NCI-H2171 treated with DMSO at 0.1 percent for 48 hours (cell line): Measurements from ENCODE around the gene CYP2F1.
"Not testable (repeated sequence)": the region's sequence is repeated elsewhere in the genome, so short reads cannot be mapped to it uniquely, and the experiment has no call there.

ENCODE experiments used
- DNase-seq: peaks from one replicate; lab custom pipeline; 2025; lab: John Stamatoyannopoulos, UW

Gene CYP2F1

DNA sequence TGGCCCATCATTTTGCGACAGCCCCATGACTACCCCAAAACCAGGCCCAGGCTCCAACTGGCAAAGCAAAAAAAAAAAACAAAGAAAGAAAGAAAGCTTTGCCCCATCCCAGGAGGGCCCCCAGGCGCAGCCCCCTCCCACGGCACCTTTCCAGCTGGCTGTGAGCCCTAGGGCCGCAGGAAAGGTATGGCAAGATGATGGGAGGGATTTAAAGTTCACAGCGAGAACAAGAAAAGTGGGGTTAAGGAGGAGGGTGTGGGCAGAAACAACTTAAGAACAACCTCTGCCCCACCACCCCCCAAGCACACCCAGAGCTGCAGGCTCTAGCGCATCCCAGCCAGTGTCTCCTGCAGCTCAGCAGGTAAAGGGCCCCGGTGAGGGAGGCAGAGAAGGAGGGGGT, at the start of gene CYP2F1:
Gene CYP2F1 (plus strand): TSS at position 301 of the 400 bp plus-strand sequence. CDS start 1,757 bp downstream, outside the sequence.
- DNase-seq = no peak

DNA sequence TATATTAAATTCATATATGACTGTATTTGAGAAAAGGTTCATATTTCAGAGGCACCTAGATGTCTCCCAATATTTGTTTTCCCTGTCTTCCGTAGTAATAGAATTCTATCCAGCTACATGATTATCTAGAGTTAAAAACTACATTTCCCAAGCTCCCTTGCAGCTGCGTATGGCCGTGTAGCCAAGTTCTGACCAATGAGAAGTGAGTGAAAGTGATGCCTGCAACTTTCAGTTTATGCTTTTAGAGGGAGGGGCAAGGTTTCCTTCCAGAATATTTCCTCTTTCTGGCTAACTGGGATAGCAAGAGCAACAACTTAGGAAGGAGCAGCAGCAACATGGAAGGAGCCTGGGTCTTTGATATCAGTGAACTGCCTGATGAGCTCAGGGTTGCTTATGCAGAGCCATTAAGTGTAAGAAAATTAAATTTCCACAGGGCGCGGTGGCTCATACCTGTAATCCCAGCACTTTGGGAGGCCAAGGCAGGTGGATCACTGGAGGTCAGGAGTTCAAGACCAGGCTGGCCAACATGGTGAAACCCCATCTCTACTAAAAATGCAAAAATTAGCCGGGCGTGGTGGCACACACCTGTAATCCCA, 49.2 kb upstream of the CYP2F1 start:
- no peak for DNase-seq

DNA sequence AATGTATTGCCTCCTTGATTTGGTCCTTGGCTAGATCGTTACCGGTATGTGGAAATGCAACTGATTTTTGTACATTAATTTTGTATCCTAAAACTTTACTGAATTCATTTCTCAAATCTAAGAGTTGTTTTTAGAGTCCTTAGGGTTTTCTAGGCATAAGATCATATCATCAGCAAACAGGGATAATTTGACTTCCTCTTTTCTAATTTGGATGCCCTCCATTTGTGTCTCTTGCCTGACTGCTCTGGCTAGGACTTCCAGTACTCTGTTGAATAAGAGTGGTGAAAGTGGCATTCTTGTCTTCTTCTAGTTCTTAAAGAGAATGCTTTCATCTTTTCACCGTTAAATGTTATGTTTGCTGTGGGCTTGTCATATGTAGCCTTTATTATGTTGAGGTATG, 37.9 kb upstream of the CYP2F1 start:
- DNase-seq = no peak

- no peak for DNase-seq
These were observed 30.7 kb upstream of the CYP2F1 start for GRCh38 chr19:41083516-41083915.

GRCh38 chr19:41085748-41086415, 28.4 kb upstream of the CYP2F1 start:
- DNase-seq = no peak

DNA sequence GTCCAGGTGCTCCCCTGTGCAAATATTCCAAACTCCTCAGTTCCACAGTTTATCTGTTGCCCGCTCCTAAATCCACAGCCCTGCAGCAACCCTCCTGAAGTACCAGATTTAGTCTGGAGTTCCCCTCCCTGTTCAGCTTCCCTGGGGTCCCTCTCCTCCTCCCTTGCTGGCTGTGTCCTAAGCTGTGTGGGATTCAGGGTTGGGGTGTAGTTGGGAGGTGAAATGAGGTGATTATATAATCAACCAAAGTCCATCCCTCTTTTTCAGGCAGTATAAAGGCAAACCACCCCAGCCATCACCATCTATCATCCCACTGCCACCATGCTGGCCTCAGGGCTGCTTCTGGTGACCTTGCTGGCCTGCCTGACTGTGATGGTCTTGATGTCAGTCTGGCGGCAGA, 26.1 kb upstream of the CYP2F1 start, which contains the start of gene CYP2A13:
Gene CYP2A13 (plus strand): TSS at position 301 of the 400 bp plus-strand sequence. CDS start 21 bp downstream, at position 322.
- no peak for DNase-seq

DNA sequence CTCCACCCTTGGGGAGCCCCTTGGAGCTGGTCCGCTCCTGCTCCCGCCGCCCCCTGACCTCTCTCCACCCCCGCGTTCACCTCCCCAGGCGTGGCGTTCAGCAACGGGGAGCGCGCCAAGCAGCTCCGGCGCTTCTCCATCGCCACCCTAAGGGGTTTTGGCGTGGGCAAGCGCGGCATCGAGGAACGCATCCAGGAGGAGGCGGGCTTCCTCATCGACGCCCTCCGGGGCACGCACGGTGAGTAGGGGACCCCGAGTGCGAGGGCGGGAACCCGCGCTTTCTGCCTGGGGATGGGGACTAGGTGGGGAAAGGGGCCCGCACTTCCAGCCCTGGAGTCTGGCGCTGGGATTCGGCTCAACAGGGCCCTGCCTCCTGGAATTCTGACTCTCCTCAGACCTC, 24.3 kb upstream of the CYP2F1 start:
- no peak for DNase-seq

DNA sequence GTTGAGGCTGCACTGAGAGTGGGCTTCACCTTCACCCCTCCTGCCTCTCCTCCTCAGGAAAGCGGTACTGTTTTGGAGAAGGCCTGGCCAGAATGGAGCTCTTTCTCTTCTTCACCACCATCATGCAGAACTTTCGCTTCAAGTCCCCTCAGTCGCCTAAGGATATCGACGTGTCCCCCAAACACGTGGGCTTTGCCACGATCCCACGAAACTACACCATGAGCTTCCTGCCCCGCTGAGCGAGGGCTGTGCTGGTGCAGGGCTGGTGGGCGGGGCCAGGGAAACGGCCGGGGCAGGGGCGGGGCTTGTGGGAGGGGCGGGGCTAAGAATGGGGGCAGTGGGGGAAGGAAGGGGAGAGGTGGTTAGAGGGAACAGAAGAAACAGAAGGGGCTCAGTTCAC, 18.5 kb upstream of the CYP2F1 start:
- DNase-seq = no peak

DNA sequence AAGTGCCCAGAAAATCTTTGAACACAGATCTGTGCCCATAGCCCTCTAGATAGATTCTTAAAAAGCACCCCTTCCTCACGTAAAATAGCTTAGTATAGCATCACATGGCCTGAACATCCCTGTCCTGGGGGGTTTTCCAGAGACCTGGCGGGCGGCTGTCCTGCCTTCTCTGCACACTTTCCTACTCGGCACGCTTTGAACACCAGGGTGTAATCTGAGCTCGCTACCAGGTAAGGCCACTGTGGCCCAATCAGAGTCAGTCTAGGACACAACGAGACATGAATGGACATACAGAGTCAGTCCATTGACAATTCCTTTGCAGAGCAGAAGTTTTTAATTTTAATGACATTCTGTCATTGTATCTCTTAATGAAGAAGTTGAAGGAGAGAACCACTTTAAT, 17.9 kb upstream of the CYP2F1 start:
- no peak for DNase-seq

GRCh38 chr19:41097302-41097701, 16.9 kb upstream of the CYP2F1 start:
- DNase-seq = no peak

DNA sequence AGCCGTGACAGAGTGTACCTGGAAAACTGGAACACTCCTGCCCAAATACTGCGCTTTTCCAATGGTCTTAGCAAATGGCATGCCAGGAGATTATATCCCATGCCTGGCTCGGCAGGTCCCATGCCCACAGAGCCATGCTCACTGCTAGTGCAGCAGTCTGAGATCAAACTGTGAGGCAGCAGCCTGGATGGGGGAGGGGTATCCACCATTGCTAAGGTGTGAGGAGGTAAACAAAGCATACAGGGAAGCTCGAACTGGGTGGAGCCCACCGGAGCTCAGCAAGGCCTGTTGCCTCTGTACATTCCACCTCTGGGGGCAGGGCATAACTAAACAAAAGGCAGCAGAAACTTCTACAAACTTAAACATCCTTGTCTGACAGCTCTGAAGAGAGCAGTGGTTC, 15.5 kb upstream of the CYP2F1 start:
- no peak for DNase-seq

DNA sequence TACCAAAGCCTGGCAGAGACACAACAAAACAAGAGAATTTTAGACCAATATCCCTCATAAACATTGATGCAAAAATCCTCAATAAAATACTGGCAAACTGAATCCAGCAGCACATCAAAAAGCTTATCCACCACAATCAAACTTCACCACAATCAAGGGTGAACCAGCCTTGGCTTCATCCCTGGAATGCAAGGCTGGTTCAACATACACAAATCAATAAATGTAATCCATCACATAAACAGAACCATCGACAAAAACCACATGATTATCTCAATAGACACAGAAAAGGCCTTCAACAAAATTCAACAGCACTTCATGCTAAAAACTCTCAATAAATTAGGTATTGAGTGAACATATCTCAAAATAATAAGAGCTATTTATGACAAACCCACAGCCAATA, 12.0 kb upstream of the CYP2F1 start:
- DNase-seq = not testable (repeated sequence)

DNA sequence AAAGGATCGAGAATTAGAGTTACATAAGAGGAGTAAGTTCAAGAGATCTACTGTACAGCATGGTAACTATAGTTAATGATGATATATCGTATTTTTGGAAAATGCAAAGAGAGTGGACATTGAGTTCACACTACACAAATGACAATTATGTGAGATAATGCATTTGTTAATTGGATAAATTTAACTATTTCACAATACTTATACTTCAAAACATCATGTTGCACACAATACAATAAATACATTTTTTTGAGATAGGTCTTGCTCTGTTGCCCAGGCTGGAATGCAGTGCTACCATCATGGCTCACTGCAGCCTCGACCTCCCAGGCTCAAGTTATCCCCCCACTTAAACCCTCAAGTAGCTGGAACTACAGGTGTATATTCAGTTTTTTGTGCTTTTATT, 8.1 kb upstream of the CYP2F1 start:
- DNase-seq = no peak

DNA sequence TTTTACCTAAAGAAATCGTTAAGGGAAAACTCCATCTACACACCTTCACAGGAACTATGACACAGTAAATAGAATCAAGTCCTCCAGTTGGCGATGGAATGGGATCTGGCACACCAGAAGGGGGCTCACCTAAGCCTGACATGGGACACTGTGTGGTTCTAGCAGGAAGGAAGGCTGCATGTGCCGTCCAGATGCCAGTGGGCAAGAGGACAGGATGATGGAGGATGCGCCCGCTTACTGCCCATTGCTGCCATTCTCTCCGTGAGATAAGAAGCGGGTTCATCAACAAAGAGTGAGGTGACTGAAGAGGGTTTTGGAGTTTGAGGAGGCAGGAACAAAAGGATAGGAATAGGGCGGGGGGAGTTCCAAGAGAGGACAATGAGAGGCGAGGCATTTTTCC, 2.9 kb upstream of the CYP2F1 start:
- DNase-seq = no peak

DNA sequence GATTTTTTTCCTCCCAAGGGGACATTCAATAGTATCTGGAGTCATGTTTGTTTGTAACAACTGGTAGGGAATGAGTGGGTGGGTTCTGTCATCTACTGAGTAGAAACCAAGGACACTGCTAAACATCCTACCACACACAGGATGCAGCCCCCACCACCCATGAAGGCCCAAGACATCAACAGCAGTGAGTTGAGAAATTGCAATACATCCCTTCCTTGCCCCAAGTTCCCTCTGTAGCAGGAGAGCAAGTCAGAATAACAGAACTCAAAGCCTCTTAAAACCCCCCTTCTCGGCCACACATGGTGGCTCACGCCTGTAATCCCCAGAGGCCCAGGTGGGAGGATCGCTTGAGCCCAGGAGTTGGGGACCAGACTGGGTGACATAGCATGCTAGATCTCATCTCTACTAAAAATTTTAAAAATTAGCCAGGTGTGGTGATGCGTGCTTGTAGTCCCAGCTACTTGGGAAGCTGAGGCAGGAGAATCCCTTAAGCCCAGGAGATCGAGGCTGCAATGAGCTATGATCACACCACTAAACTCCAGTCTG, 2.4 kb upstream of the CYP2F1 start:
- DNase-seq = no peak

DNA sequence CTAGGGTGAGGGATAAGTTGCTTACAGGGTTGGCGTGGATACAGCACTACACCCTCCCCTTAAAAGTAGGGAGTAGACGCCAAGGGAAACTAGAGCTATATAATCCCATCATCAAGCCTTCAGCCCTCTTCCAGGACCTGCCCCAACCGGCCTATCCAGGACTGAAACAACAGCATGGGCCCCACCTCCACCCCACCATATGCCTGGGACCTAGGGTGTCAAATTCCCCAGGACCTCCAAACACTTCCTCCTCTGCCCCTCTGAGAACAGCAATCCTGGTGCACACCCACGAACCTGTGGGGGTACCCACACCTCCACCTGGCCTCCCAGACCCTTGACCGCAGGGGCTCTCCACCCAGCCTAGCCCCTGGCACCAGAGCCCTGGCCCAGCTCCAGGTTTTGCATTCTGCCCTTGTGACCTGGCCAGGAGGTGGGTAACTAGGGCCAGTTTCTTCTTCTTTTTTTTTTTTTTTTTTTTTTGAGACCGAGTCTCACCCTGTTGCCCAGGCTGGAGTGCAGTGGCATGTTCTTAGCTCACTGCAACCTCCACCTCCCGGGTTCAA, 1.4 kb upstream of the CYP2F1 start:
- DNase-seq = no peak

- DNase-seq = no peak
These were observed 2.0 kb downstream of the CYP2F1 start for GRCh38 chr19:41116261-41116660.

GRCh38 chr19:41120929-41121911, 7.0 kb downstream of the CYP2F1 start:
- not testable (repeated sequence) for DNase-seq

DNA sequence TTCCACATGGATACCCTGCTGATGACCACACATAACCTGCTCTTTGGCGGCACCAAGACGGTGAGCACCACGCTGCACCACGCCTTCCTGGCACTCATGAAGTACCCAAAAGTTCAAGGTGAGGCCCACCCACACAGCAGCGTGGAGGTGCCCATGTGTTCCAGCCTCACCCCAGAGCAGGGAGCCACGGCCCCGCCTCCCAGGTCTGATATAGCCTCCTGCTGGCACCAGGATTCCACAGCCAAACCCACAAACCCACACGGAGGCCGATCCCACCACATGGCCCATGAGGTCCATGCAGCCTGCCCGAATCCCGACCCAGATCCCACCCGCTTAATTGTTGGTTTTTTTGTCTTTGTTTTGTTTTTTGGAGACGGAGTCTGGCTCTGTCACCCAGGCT, 8.6 kb downstream of the CYP2F1 start:
- DNase-seq = not testable (repeated sequence)

- DNase-seq = no peak
These were observed 9.6 kb downstream of the CYP2F1 start for GRCh38 chr19:41123716-41124294.

GRCh38 chr19:41126765-41127203, 12.6 kb downstream of the CYP2F1 start:
- DNase-seq = not testable (repeated sequence)

DNA sequence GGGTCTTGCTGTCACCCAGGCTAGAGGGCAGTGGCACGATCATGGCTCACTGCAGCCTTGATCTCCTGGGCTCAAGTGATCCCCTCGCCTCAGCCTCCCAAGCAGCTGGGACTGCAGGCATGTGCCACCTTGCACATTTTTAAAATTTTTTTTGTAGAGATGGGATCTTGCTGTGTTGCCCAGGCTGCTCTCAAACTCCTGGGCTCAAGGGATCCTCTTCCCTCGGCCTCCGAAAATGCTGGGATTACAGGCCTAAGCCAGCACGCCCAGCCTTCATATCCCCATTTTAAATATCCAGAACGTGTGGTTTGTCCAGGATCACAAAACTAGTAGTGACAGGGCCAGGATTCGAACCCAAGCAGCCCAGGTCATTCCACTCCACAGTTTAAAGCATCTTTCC, 13.1 kb downstream of the CYP2F1 start:
- DNase-seq = not testable (repeated sequence)
